KMS-11 (cell line): Measurements from ENCODE around the gene PIEZO1.

Source experiments
- H2AFZ ChIP-seq: fragments of 200-600 bp; sonication (generic); 2 replicates; pipeline ENCODE4 v1.6.1; 2016; ENCODE audit warnings: antibody characterized with exemption, mixed run types, low read depth
- H3K27ac ChIP-seq: fragments of 200-600 bp; sonication (generic); 2 replicates; pipeline ENCODE4 v1.6.1; 2016; ENCODE audit warnings: mild to moderate bottlenecking, mixed run types
- H3K27me3 ChIP-seq: fragments of 200-600 bp; sonication (generic); 2 replicates; pipeline ENCODE4 v1.6.1; 2017; ENCODE audit warnings: mild to moderate bottlenecking, low read depth, mixed run types, moderate library complexity; ENCODE audit not compliant: insufficient read depth
- H3K36me3 ChIP-seq: fragments of 200-600 bp; sonication (generic); 2 replicates; pipeline ENCODE4 v1.6.1; 2017; ENCODE audit warnings: mild to moderate bottlenecking, mixed run types; ENCODE audit not compliant: insufficient read depth
- H3K4me1 ChIP-seq: fragments of 200-600 bp; sonication (generic); 2 replicates; pipeline ENCODE4 v1.6.1; 2016; ENCODE audit warnings: mild to moderate bottlenecking, low read depth, mixed run types; ENCODE audit not compliant: poor library complexity, severe bottlenecking
- H3K4me2 ChIP-seq: fragments of 200-600 bp; sonication (generic); 2 replicates; pipeline ENCODE4 v1.7.0; 2016; ENCODE audit warnings: mild to moderate bottlenecking, mixed run types
- H3K4me3 ChIP-seq: fragments of 200-600 bp; sonication (generic); IDR thresholded peaks from 2 replicates; pipeline ENCODE4 v1.6.1; 2017; ENCODE audit warnings: low read depth, low read length, mixed read lengths; ENCODE audit not compliant: insufficient read depth
- H3K79me2 ChIP-seq: fragments of 200-600 bp; sonication (generic); 2 replicates; pipeline ENCODE4 v1.6.1; 2016; ENCODE audit warnings: low read depth, mixed run types; ENCODE audit not compliant: insufficient read depth
- H3K9ac ChIP-seq: fragments of 200-600 bp; sonication (generic); 2 replicates; pipeline ENCODE4 v1.6.1; 2016; ENCODE audit warnings: mild to moderate bottlenecking, mixed run types
- H4K20me1 ChIP-seq: fragments of 200-600 bp; sonication (generic); 2 replicates; pipeline ENCODE4 v1.6.1; 2016; ENCODE audit warnings: mild to moderate bottlenecking, mixed run types; ENCODE audit not compliant: insufficient read depth
- CTCF ChIP-seq: fragments of 200-600 bp; sonication (generic); conservative IDR thresholded peaks from 2 replicates; pipeline ENCODE4 v1.6.1; 2017; ENCODE audit warnings: low read depth, mild to moderate bottlenecking, antibody characterized with exemption, low read length, moderate library complexity, mixed read lengths

PIEZO1 gene

DNA sequence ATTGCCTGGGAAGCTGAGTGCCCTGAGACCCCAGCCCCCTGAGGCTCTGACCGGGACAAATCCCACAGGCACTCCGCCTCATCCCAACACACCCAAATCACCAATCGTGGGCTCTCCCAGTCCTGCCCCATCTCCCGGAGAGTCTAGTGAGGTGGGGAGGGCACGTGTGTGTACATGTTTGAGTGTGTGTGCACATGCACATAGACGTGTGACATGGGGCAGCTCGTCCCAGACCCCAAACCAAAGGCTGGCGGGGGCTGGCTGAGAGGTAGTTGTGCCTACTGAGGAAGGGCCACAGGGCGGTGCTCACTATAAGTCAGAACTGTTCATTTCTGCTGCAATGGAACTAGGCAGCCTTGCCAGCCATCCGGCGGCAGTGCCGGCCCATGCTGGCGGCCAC, 107.3 kb downstream of the PIEZO1 start:
- H3K27me3 ChIP-seq, result no peaks in the 10 kb centered on the region
- no peak for TF ChIP-seq CTCF
- H3K79me2 ChIP-seq, result no peaks in the 10 kb centered on the region
- no peak overlapping the region for H3K9ac ChIP-seq
- H2AFZ ChIP-seq, result no peak overlapping the region
- H3K27ac ChIP-seq, result no peak overlapping the region
- no peaks in the 10 kb centered on the region for H3K36me3 ChIP-seq
- H4K20me1 ChIP-seq, result no peaks in the 10 kb centered on the region
- peaks cover 30% of the 10 kb centered on the region for H3K4me1 ChIP-seq
- H3K4me2 ChIP-seq, result no peak overlapping the region
- H3K4me3 ChIP-seq, result no peak overlapping the region

DNA sequence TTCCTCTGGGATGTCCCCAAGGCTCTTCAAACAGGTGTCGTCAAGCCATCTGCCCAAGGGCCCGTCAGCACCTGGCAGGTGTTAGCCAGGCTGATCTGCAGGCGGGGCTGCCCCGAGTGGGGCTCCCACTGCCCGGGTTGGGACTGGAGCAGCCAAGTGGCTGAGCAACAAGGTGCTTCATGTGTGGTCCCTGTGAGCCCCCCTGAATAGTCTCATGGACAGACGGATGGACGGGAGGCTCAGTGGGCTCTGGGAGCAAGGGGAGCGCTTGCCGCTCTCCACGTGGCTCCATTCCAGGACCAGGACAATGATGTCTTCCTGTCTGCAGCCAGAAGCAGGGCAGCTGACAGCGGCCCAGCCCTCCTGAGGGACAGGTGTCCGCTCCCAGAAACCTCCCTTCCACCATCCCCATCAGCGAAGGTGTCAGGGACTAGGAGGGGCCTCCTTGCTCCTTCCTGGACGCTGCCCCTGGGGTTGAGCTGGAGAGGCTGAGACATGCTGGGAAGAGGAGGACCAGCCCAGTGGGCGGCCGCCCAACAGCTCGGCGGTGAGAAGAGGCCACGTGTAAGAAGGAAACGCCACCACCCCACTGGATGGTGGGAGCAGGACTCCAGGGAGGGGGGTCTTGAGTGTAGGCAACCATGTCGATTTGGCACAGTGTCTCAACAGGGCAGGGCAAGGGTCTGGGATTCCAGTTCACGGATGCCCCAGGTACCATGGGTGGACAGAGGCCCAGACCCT, 108.3 kb downstream of the PIEZO1 start:
- no peak overlapping the region for H3K27ac ChIP-seq
- H3K4me1 ChIP-seq, result peaks cover 20% of the 10 kb centered on the region
- no peaks in the 10 kb centered on the region for H4K20me1 ChIP-seq
- H3K4me3 ChIP-seq, result no peak overlapping the region
- no peaks in the 10 kb centered on the region for H3K27me3 ChIP-seq
- no peaks in the 10 kb centered on the region for H3K79me2 ChIP-seq
- H3K36me3 ChIP-seq, result no peaks in the 10 kb centered on the region
- H2AFZ ChIP-seq, result no peak overlapping the region
- no peak for TF ChIP-seq CTCF
- no peak overlapping the region for H3K4me2 ChIP-seq
- H3K9ac ChIP-seq, result no peak overlapping the region

DNA sequence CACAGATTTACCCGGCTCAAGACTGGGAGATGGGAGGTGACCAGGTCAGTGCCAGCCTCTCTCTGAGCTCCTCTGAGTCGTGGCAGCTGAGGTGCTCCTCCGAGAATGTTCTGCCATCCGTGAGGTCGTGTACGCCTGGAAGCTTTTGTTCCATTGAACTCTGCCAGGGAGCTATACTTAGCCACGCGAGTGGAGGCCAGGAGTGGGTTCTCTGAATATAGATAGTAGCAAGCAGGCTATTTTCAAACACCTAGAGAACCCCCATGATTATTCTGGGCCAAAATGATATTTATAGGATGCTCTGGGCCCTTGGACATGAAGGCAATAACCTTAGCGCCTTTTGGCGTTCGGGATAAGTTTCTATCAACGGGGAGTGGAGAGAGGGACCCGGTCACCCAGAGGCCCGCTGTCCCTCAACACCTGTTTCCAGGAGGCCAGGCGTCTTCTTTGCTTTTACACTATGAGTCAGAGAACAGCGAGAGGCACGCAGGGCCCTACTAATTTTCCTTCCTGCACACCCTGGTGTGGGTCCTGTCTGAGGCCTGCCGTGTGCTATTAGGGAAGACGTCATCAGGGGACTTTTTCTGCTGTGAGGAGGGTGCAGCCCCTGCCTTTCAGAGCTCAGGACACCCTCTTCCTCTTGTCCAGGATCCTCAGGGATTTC, 111.2 kb downstream of the PIEZO1 start:
- no peaks in the 10 kb centered on the region for H4K20me1 ChIP-seq
- H3K4me2 ChIP-seq, result no peak overlapping the region
- no peak for TF ChIP-seq CTCF
- no peak overlapping the region for H3K9ac ChIP-seq
- H3K36me3 ChIP-seq, result no peaks in the 10 kb centered on the region
- H3K79me2 ChIP-seq, result no peaks in the 10 kb centered on the region
- no peak overlapping the region for H3K27ac ChIP-seq
- no peak overlapping the region for H3K4me3 ChIP-seq
- no peaks in the 10 kb centered on the region for H3K4me1 ChIP-seq
- H3K27me3 ChIP-seq, result no peaks in the 10 kb centered on the region
- no peak overlapping the region for H2AFZ ChIP-seq

GRCh38 chr16:88672776-88673175, 112.2 kb downstream of the PIEZO1 start:
- Histone ChIP-seq H3K4me2 (no peak overlapping the region), H4K20me1 (no peaks in the 10 kb centered on the region), H2AFZ (no peak overlapping the region), H3K27me3 (no peaks in the 10 kb centered on the region), H3K36me3 (no peaks in the 10 kb centered on the region), H3K4me1 (no peaks in the 10 kb centered on the region), H3K79me2 (no peaks in the 10 kb centered on the region), H3K27ac (no peak overlapping the region), H3K9ac (no peak overlapping the region), H3K4me3 (no peak overlapping the region)
- TF ChIP-seq CTCF, result no peak
